ENCODE results near the gene NOS1AP.

Gene NOS1AP

GRCh38 chr1:162240577-162240976 is 171.1 kb downstream of the NOS1AP start:
- Mint-ChIP-seq H3K27me3 (peaks cover 34% of the 10 kb centered on the region), H3K4me3 (no peak overlapping the region), H3K36me3 (ENCODE audit: low read depth) (no peaks in the 10 kb centered on the region), H3K9me3 (no peaks in the 10 kb centered on the region), H3K4me1 (ENCODE audit: low read depth) (no peaks in the 10 kb centered on the region), H3K27ac (no peak overlapping the region)
- no peak for DNase-seq

DNA sequence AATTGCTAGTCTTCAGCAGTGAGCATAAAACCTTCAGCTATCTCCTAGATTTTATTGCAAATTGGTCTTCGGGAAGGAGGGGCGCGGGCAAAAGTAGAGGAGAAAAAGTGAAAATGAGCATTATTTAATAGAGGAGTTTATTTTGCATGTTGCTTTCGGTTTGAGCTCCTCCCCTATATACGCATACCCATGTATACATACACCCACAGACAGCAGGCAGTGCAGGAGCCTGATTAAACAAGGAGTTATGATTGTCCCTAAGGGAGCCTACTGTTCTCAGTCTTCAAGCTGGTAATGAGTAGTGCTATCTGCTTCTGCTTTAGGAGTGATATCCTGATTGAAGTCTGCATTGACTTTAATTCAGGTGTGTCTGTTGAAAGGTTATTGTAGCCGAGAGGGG is 173.3 kb downstream of the NOS1AP start:
- no peaks in the 10 kb centered on the region for H3K9me3 Mint-ChIP-seq
- peaks cover 24% of the 10 kb centered on the region for H3K27me3 Mint-ChIP-seq
- no peak for DNase-seq
- H3K27ac Mint-ChIP-seq, result no peak overlapping the region
- no peaks in the 10 kb centered on the region for H3K36me3 Mint-ChIP-seq (ENCODE audit: low read depth)
- no peaks in the 10 kb centered on the region for H3K4me1 Mint-ChIP-seq (ENCODE audit: low read depth)
- no peak overlapping the region for H3K4me3 Mint-ChIP-seq

- no peaks in the 10 kb centered on the region for H3K9me3 Mint-ChIP-seq
- no peak for DNase-seq
- H3K27me3 Mint-ChIP-seq, result peaks cover 6% of the 10 kb centered on the region
These were observed 179.5 kb downstream of the NOS1AP start for GRCh38 chr1:162248854-162249535.

DNA sequence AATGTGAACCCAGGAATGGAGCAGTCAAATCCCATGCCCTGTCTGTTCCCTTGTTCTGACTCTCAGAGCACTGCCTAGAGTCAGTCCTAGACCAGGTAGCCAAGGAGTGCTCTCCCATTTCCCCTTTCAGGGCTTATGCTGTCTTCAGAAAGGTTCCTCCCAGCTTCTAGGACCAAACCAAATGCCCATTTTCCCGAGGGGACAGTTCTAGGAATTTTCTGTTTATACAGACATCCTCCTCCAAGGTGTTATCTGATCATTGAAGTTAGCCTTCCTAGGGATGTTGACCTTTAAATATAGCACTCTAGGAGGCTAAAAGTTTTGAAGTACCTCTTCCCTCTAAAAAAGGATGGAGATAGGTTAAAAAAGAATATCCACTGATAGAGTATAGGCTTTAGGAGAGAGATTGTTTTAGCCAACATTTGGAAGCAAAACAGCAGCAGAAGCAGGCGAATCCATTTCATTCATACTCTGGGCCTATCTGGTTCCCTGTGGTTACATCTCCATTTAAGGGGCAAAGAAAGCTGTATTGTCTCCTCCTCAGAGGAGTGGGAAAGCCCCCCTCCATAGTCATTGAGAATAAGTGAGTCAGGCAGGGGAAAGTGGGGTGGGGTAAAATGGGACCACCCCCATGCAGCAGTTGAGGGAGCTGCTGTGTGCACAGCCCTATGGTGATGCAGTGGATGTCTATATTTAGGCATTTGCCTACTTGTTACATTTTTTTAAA is 180.7 kb downstream of the NOS1AP start:
- peaks cover 10% of the 10 kb centered on the region for H3K27me3 Mint-ChIP-seq
- no peaks in the 10 kb centered on the region for H3K36me3 Mint-ChIP-seq (ENCODE audit: low read depth)
- no peak overlapping the region for H3K4me3 Mint-ChIP-seq
- DNase-seq, result no peak
- no peaks in the 10 kb centered on the region for H3K9me3 Mint-ChIP-seq
- no peaks in the 10 kb centered on the region for H3K4me1 Mint-ChIP-seq (ENCODE audit: low read depth)
- H3K27ac Mint-ChIP-seq, result no peak overlapping the region

More at GRCh38 chr1:162248854-162249535, 179.5 kb downstream of the NOS1AP start:
- Mint-ChIP-seq H3K4me1 (ENCODE audit: low read depth) (no peaks in the 10 kb centered on the region), H3K36me3 (ENCODE audit: low read depth) (no peaks in the 10 kb centered on the region), H3K4me3 (no peak overlapping the region), H3K27ac (no peak overlapping the region)

GRCh38 chr1:162251102-162251501 is 181.6 kb downstream of the NOS1AP start:
- no peak for DNase-seq
- H3K9me3 Mint-ChIP-seq, result no peaks in the 10 kb centered on the region
- H3K27me3 Mint-ChIP-seq, result peaks cover 6% of the 10 kb centered on the region
- no peak overlapping the region for H3K4me3 Mint-ChIP-seq
- H3K36me3 Mint-ChIP-seq (ENCODE audit: low read depth), result no peaks in the 10 kb centered on the region
- H3K27ac Mint-ChIP-seq, result no peak overlapping the region
- no peaks in the 10 kb centered on the region for H3K4me1 Mint-ChIP-seq (ENCODE audit: low read depth)

- Mint-ChIP-seq H3K4me3 (no peak overlapping the region), H3K36me3 (ENCODE audit: low read depth) (no peaks in the 10 kb centered on the region), H3K4me1 (ENCODE audit: low read depth) (no peaks in the 10 kb centered on the region), H3K27me3 (peaks cover 9% of the 10 kb centered on the region), H3K9me3 (no peaks in the 10 kb centered on the region), H3K27ac (no peak overlapping the region)
- no peak for DNase-seq
These were observed 182.7 kb downstream of the NOS1AP start for GRCh38 chr1:162252214-162252613.

DNA sequence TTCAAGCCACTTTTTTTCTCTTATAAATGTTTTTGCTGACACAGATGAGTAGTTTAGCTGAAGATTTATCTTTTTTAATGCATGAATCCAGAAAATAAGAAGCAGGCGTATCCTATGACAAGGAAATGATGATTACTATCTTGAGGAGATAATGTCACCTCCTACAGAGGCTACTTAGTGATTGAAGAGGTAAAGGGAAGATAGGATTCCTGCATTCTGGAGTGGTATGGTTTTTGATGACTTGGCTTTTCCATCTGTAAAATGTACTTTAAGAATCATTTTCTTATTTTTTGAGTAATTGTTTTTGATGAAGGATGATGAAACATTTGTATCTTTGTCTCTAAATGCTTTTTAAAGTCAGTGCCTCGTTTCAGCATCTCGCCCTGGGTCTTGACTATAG is 184.3 kb downstream of the NOS1AP start:
- H3K4me1 Mint-ChIP-seq (ENCODE audit: low read depth), result no peaks in the 10 kb centered on the region
- H3K27ac Mint-ChIP-seq, result no peak overlapping the region
- H3K27me3 Mint-ChIP-seq, result peaks cover 19% of the 10 kb centered on the region

GRCh38 chr1:162256287-162256686 is 186.8 kb downstream of the NOS1AP start:
- no peak overlapping the region for H3K4me3 Mint-ChIP-seq
- no peaks in the 10 kb centered on the region for H3K36me3 Mint-ChIP-seq (ENCODE audit: low read depth)
- H3K4me1 Mint-ChIP-seq (ENCODE audit: low read depth), result no peaks in the 10 kb centered on the region
- no peak for DNase-seq
- no peaks in the 10 kb centered on the region for H3K9me3 Mint-ChIP-seq
- H3K27me3 Mint-ChIP-seq, result peaks cover 26% of the 10 kb centered on the region
- H3K27ac Mint-ChIP-seq, result no peak overlapping the region

More for the DNA sequence above, 184.3 kb downstream of the NOS1AP start:
- DNase-seq, result no peak
- Mint-ChIP-seq H3K9me3 (no peaks in the 10 kb centered on the region), H3K36me3 (ENCODE audit: low read depth) (no peaks in the 10 kb centered on the region), H3K4me3 (no peak overlapping the region)

GRCh38 chr1:162258394-162258793 is 188.9 kb downstream of the NOS1AP start:
- no peak for DNase-seq
- peaks cover 34% of the 10 kb centered on the region for H3K27me3 Mint-ChIP-seq
- no peaks in the 10 kb centered on the region for H3K36me3 Mint-ChIP-seq (ENCODE audit: low read depth)
- no peaks in the 10 kb centered on the region for H3K4me1 Mint-ChIP-seq (ENCODE audit: low read depth)
- H3K27ac Mint-ChIP-seq, result no peak overlapping the region
- no peak overlapping the region for H3K4me3 Mint-ChIP-seq
- no peaks in the 10 kb centered on the region for H3K9me3 Mint-ChIP-seq

DNA sequence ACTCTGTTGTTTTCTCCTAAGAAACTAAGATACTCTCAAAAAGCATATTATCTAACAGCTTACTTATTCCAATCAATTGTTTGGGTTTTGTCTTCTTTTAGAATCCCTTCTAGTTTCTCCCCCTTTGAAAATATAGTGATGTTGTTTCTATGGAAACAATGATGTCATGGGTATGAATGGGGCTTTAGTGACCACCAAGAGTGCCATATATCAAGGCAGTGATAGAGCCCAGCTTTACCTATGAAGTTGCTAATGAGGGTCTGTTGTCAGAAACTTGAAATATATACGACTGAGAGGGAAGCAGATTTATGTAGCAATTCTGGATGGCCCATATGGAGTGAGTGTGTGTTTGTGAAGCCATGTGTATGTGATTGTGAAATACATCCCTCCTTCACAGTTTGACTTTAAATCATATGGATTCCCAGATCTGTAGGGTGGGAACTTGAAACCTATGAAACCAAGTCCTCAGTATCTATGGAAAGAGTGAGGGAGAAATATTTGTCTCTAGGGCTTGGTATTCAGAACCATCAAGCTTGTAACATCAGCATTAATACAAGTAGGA is 190.5 kb downstream of the NOS1AP start:
- peaks cover 31% of the 10 kb centered on the region for H3K27me3 Mint-ChIP-seq
- no peaks in the 10 kb centered on the region for H3K4me1 Mint-ChIP-seq (ENCODE audit: low read depth)

GRCh38 chr1:162264108-162264507 is 194.6 kb downstream of the NOS1AP start:
- H3K36me3 Mint-ChIP-seq (ENCODE audit: low read depth), result no peaks in the 10 kb centered on the region
- H3K4me3 Mint-ChIP-seq, result no peak overlapping the region
- no peaks in the 10 kb centered on the region for H3K9me3 Mint-ChIP-seq
- no peak for DNase-seq
- H3K27ac Mint-ChIP-seq, result no peak overlapping the region
- H3K4me1 Mint-ChIP-seq (ENCODE audit: low read depth), result no peaks in the 10 kb centered on the region
- H3K27me3 Mint-ChIP-seq, result peaks cover 23% of the 10 kb centered on the region

More for the DNA sequence above, 190.5 kb downstream of the NOS1AP start:
- no peak for DNase-seq
- Mint-ChIP-seq H3K36me3 (ENCODE audit: low read depth) (no peaks in the 10 kb centered on the region), H3K27ac (no peak overlapping the region), H3K9me3 (no peaks in the 10 kb centered on the region), H3K4me3 (no peak overlapping the region)

GRCh38 chr1:162265983-162266382 is 196.5 kb downstream of the NOS1AP start:
- Mint-ChIP-seq H3K36me3 (ENCODE audit: low read depth) (no peaks in the 10 kb centered on the region), H3K27ac (no peak overlapping the region), H3K27me3 (peaks cover 21% of the 10 kb centered on the region), H3K4me3 (no peak overlapping the region), H3K9me3 (no peaks in the 10 kb centered on the region), H3K4me1 (ENCODE audit: low read depth) (no peaks in the 10 kb centered on the region)
- no peak for DNase-seq

- H3K27ac Mint-ChIP-seq, result no peak overlapping the region
- no peaks in the 10 kb centered on the region for H3K9me3 Mint-ChIP-seq
- no peak for DNase-seq
- H3K4me1 Mint-ChIP-seq (ENCODE audit: low read depth), result no peaks in the 10 kb centered on the region
- no peak overlapping the region for H3K4me3 Mint-ChIP-seq
- no peaks in the 10 kb centered on the region for H3K36me3 Mint-ChIP-seq (ENCODE audit: low read depth)
- peaks cover 16% of the 10 kb centered on the region for H3K27me3 Mint-ChIP-seq
These were observed 200.7 kb downstream of the NOS1AP start for GRCh38 chr1:162270016-162270770.

- Mint-ChIP-seq H3K4me3 (no peak overlapping the region), H3K4me1 (ENCODE audit: low read depth) (no peaks in the 10 kb centered on the region), H3K27me3 (peaks cover 8% of the 10 kb centered on the region), H3K36me3 (ENCODE audit: low read depth) (no peaks in the 10 kb centered on the region), H3K9me3 (no peaks in the 10 kb centered on the region), H3K27ac (no peak overlapping the region)
- DNase-seq, result no peak
These were observed 202.5 kb downstream of the NOS1AP start for GRCh38 chr1:162271972-162272371.

Measured in activated T-cell treated with anti-CD3 and anti-CD28 coated beads, Interleukin-2, amount 50 U/mL, for 24 hours (primary cell).